ENCODE results near the gene SPATA2L. TPM values are rescaled to one million over a fixed set of nuclear protein-coding genes. Genes with fewer than 3 reads are reported as not detected.

The SPATA2L gene
- polyA plus RNA-seq, 2 donors = 4.8 to 6.5 TPM

- peak overlapping the region; percentile 73 to 85 for H3K4me3 ChIP-seq (ENCODE audit: low read depth in 1 of 2, low read length in 2 of 2)
- peaks cover 2 to 3% of the 10 kb centered on the region in 2 donors for H3K9me3 ChIP-seq (ENCODE audit: control insufficient read depth in 2 of 2, insufficient read depth in 1 of 2, low read depth in 1 of 2, low read length in 1 of 2)
- peak overlapping the region; percentile 95 to 99 for H3K27ac ChIP-seq (ENCODE audit: low read depth in 2 of 2, low read length in 1 of 2)
- peaks cover 0 to 14% of the 10 kb centered on the region in 2 donors for H3K36me3 ChIP-seq (ENCODE audit: control insufficient read depth in 2 of 2, insufficient read depth in 2 of 2, low read length in 1 of 2)
- peaks cover 9 to 30% of the 10 kb centered on the region in 2 donors for H3K4me1 ChIP-seq (ENCODE audit: control insufficient read depth in 2 of 2, insufficient read depth in 2 of 2, low read length in 1 of 2)
- 0 to 1% methylated on average over 26 to 29 of the region's 29 CpGs for WGBS, 2 donors
- no peaks in the 10 kb centered on the region for H3K27me3 ChIP-seq (ENCODE audit: control insufficient read depth in 1 of 2, insufficient read depth in 2 of 2, low read length in 2 of 2)
Measured at GRCh38 chr16:89720551-89720812, 19.0 kb upstream of the SPATA2L start.

- H3K4me3 ChIP-seq (ENCODE audit: low read depth in 1 of 2, low read length in 2 of 2) = no peak overlapping the region
- H3K27ac ChIP-seq (ENCODE audit: low read depth in 2 of 2, low read length in 1 of 2) = no peak overlapping the region
- H3K36me3 ChIP-seq (ENCODE audit: control insufficient read depth in 2 of 2, insufficient read depth in 2 of 2, low read length in 1 of 2) = no peaks in the 10 kb centered on the region
- peaks cover 2 to 3% of the 10 kb centered on the region in 2 donors for H3K9me3 ChIP-seq (ENCODE audit: control insufficient read depth in 2 of 2, insufficient read depth in 1 of 2, low read depth in 1 of 2, low read length in 1 of 2)
- WGBS, 2 donors = 81 to 82% methylated on average over 24 of the region's 24 CpGs
- H3K4me1 ChIP-seq (ENCODE audit: control insufficient read depth in 2 of 2, insufficient read depth in 2 of 2, low read length in 1 of 2) = peaks cover 3 to 18% of the 10 kb centered on the region in 2 donors
- H3K27me3 ChIP-seq (ENCODE audit: control insufficient read depth in 1 of 2, insufficient read depth in 2 of 2, low read length in 2 of 2) = no peaks in the 10 kb centered on the region
Measured at GRCh38 chr16:89717688-89718505, 16.4 kb upstream of the SPATA2L start.

- peaks cover 0 to 3% of the 10 kb centered on the region in 2 donors for H3K9me3 ChIP-seq (ENCODE audit: control insufficient read depth in 2 of 2, insufficient read depth in 1 of 2, low read depth in 1 of 2, low read length in 1 of 2)
- H3K36me3 ChIP-seq (ENCODE audit: control insufficient read depth in 2 of 2, insufficient read depth in 2 of 2, low read length in 1 of 2) = no peaks in the 10 kb centered on the region
- H3K4me3 ChIP-seq (ENCODE audit: low read depth in 1 of 2, low read length in 2 of 2) = no peak overlapping the region
- H3K27me3 ChIP-seq (ENCODE audit: control insufficient read depth in 1 of 2, insufficient read depth in 2 of 2, low read length in 2 of 2) = no peaks in the 10 kb centered on the region
- no peak overlapping the region for H3K27ac ChIP-seq (ENCODE audit: low read depth in 2 of 2, low read length in 1 of 2)
- H3K4me1 ChIP-seq (ENCODE audit: control insufficient read depth in 2 of 2, insufficient read depth in 2 of 2, low read length in 1 of 2) = peaks cover 0 to 18% of the 10 kb centered on the region in 2 donors
- WGBS, 2 donors = 86 to 88% methylated on average over 28 to 29 of the region's 29 CpGs
Measured at GRCh38 chr16:89716916-89717687, 15.6 kb upstream of the SPATA2L start.

- 92% methylated on average over 12 to 15 of the region's 15 CpGs for WGBS, 2 donors
Measured at GRCh38 chr16:89716493-89716892, 15.0 kb upstream of the SPATA2L start.

GRCh38 chr16:89712274-89712781, 10.8 kb upstream of the SPATA2L start:
- no peaks in the 10 kb centered on the region for H3K27me3 ChIP-seq (ENCODE audit: control insufficient read depth in 1 of 2, insufficient read depth in 2 of 2, low read length in 2 of 2)
- WGBS, 2 donors = 11 to 16% methylated on average over 13 to 22 of the region's 22 CpGs
- H3K27ac ChIP-seq (ENCODE audit: low read depth in 2 of 2, low read length in 1 of 2) = no peak overlapping the region
- peaks cover 2 to 3% of the 10 kb centered on the region in 2 donors for H3K9me3 ChIP-seq (ENCODE audit: control insufficient read depth in 2 of 2, insufficient read depth in 1 of 2, low read depth in 1 of 2, low read length in 1 of 2)
- H3K4me1 ChIP-seq (ENCODE audit: control insufficient read depth in 2 of 2, insufficient read depth in 2 of 2, low read length in 1 of 2) = peaks cover 3 to 7% of the 10 kb centered on the region in 2 donors
- peak overlapping the region; percentile 43 to 58 for H3K4me3 ChIP-seq (ENCODE audit: low read depth in 1 of 2, low read length in 2 of 2)
- peaks cover 0 to 11% of the 10 kb centered on the region in 2 donors for H3K36me3 ChIP-seq (ENCODE audit: control insufficient read depth in 2 of 2, insufficient read depth in 2 of 2, low read length in 1 of 2)

More at GRCh38 chr16:89716493-89716892, 15.0 kb upstream of the SPATA2L start:
- H3K36me3 ChIP-seq (ENCODE audit: control insufficient read depth in 2 of 2, insufficient read depth in 2 of 2, low read length in 1 of 2) = no peaks in the 10 kb centered on the region
- H3K4me1 ChIP-seq (ENCODE audit: control insufficient read depth in 2 of 2, insufficient read depth in 2 of 2, low read length in 1 of 2) = peaks cover 0 to 20% of the 10 kb centered on the region in 2 donors
- peaks cover 0 to 3% of the 10 kb centered on the region in 2 donors for H3K9me3 ChIP-seq (ENCODE audit: control insufficient read depth in 2 of 2, insufficient read depth in 1 of 2, low read depth in 1 of 2, low read length in 1 of 2)
- H3K4me3 ChIP-seq (ENCODE audit: low read depth in 1 of 2, low read length in 2 of 2) = no peak overlapping the region
- no peak overlapping the region for H3K27ac ChIP-seq (ENCODE audit: low read depth in 2 of 2, low read length in 1 of 2)
- H3K27me3 ChIP-seq (ENCODE audit: control insufficient read depth in 1 of 2, insufficient read depth in 2 of 2, low read length in 2 of 2) = no peaks in the 10 kb centered on the region

- Histone ChIP-seq H3K9me3 (ENCODE audit: control insufficient read depth in 2 of 2, insufficient read depth in 1 of 2, low read depth in 1 of 2, low read length in 1 of 2) (peaks cover 0 to 2% of the 10 kb centered on the region in 2 donors), H3K27ac (ENCODE audit: low read depth in 2 of 2, low read length in 1 of 2) (no peak overlapping the region), H3K4me3 (ENCODE audit: low read depth in 1 of 2, low read length in 2 of 2) (peak overlapping the region; percentile 43 to 58), H3K27me3 (ENCODE audit: control insufficient read depth in 1 of 2, insufficient read depth in 2 of 2, low read length in 2 of 2) (no peaks in the 10 kb centered on the region), H3K36me3 (ENCODE audit: control insufficient read depth in 2 of 2, insufficient read depth in 2 of 2, low read length in 1 of 2) (peaks cover 0 to 11% of the 10 kb centered on the region in 2 donors), H3K4me1 (ENCODE audit: control insufficient read depth in 2 of 2, insufficient read depth in 2 of 2, low read length in 1 of 2) (peaks cover 3 to 7% of the 10 kb centered on the region in 2 donors)
- 2 to 4% methylated on average over 36 to 48 of the region's 48 CpGs for WGBS, 2 donors
Measured at GRCh38 chr16:89711601-89712273, 10.2 kb upstream of the SPATA2L start.

DNA sequence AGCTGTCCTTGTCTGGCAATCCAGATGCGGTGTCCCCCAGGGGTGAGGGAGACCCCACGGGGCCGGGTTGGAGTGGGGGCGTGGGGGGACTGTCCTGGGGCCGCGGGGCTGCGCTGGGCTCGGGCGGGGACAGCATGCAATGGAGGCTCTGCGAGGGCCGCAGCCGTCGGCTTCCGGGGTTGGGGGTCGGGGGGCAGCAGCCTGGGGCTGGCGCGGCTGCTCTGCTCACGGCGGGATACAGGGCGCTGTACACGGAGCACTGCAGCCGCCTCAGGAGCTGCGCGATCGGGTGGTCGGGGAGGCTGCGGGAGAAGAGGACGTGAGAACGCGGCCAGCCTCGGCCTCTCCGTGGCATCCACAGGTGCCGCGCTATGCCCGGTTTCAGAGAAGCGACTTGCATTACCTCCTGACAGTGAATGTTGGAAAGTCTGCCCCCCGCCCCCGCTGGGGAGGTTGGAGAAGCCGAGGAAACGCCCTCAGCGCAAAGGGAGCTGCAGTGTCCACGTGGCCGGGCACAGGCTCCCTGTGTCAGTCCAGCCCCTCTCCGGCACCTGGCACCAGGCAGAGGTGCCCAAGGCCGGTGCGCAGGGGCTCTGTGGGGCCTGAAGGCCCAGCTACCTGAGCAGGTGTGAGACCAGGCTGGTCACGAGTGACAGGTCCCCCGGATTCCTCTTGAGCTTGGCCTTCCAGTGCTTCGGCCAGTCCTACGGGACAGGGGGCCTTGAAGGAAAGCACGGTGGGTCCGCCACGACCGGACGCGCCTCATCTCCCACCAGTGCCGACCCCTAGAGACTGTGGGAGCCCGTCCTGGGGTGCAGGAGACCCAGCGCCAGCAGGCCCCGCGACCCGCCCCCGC, 9.4 kb upstream of the SPATA2L start:
- H3K4me3 ChIP-seq (ENCODE audit: low read depth in 1 of 2, low read length in 2 of 2) = no peak overlapping the region

GRCh38 chr16:89709716-89710432, 8.4 kb upstream of the SPATA2L start:
- H3K27me3 ChIP-seq (ENCODE audit: control insufficient read depth in 1 of 2, insufficient read depth in 2 of 2, low read length in 2 of 2) = no peaks in the 10 kb centered on the region
- H3K4me1 ChIP-seq (ENCODE audit: control insufficient read depth in 2 of 2, insufficient read depth in 2 of 2, low read length in 1 of 2) = peaks cover 3 to 10% of the 10 kb centered on the region in 2 donors
- no peak overlapping the region for H3K27ac ChIP-seq (ENCODE audit: low read depth in 2 of 2, low read length in 1 of 2)
- peaks cover 0 to 11% of the 10 kb centered on the region in 2 donors for H3K36me3 ChIP-seq (ENCODE audit: control insufficient read depth in 2 of 2, insufficient read depth in 2 of 2, low read length in 1 of 2)
- no peak overlapping the region for H3K4me3 ChIP-seq (ENCODE audit: low read depth in 1 of 2, low read length in 2 of 2)
- H3K9me3 ChIP-seq (ENCODE audit: control insufficient read depth in 2 of 2, insufficient read depth in 1 of 2, low read depth in 1 of 2, low read length in 1 of 2) = peaks cover 0 to 2% of the 10 kb centered on the region in 2 donors
- 86 to 87% methylated on average over 19 of the region's 19 CpGs for WGBS, 2 donors

More for the DNA sequence above, 9.4 kb upstream of the SPATA2L start:
- Histone ChIP-seq H3K27me3 (ENCODE audit: control insufficient read depth in 1 of 2, insufficient read depth in 2 of 2, low read length in 2 of 2) (no peaks in the 10 kb centered on the region), H3K27ac (ENCODE audit: low read depth in 2 of 2, low read length in 1 of 2) (no peak overlapping the region), H3K36me3 (ENCODE audit: control insufficient read depth in 2 of 2, insufficient read depth in 2 of 2, low read length in 1 of 2) (peaks cover 0 to 11% of the 10 kb centered on the region in 2 donors), H3K4me1 (ENCODE audit: control insufficient read depth in 2 of 2, insufficient read depth in 2 of 2, low read length in 1 of 2) (peaks cover 3 to 10% of the 10 kb centered on the region in 2 donors), H3K9me3 (ENCODE audit: control insufficient read depth in 2 of 2, insufficient read depth in 1 of 2, low read depth in 1 of 2, low read length in 1 of 2) (peaks cover 0 to 2% of the 10 kb centered on the region in 2 donors)
- WGBS, 2 donors = 77 to 79% methylated on average over 60 to 63 of the region's 63 CpGs
